Activated CD4-positive, alpha-beta T cell treated with anti-CD3 and anti-CD28 coated beads, Interleukin-2, amount 10 ng/mL, durations not matched to agents 24 days and 14 days (primary cell): ENCODE data around the gene BAK1. TPM values are rescaled to one million over a fixed set of nuclear protein-coding genes. Genes with fewer than 3 reads are reported as not detected.

Experiments
- DNase-seq: peaks from one replicate; pipeline ENCODE4 v3.0.0; 2022
- H3K27ac Mint-ChIP-seq: one replicate; pipeline ENCODE4 v1.8.0; 2022; ENCODE audit warnings: mild to moderate bottlenecking, mixed read lengths
- H3K27me3 Mint-ChIP-seq: one replicate; pipeline ENCODE4 v1.8.0; 2022; ENCODE audit warnings: mixed read lengths
- H3K36me3 Mint-ChIP-seq: one replicate; pipeline ENCODE4 v1.8.0; 2022; ENCODE audit warnings: low read depth, mild to moderate bottlenecking, mixed read lengths
- H3K4me1 Mint-ChIP-seq: one replicate; pipeline ENCODE4 v1.8.0; 2021; ENCODE audit warnings: mixed read lengths
- H3K4me3 Mint-ChIP-seq: one replicate; pipeline ENCODE4 v1.8.0; 2022; ENCODE audit warnings: mild to moderate bottlenecking, moderate library complexity, mixed read lengths
- H3K9me3 Mint-ChIP-seq: one replicate; pipeline ENCODE4 v1.8.0; 2021; ENCODE audit warnings: mixed read lengths
- intact Hi-C: fragments of 100-400 bp; cut with micrococcal nuclease; formaldehyde crosslinking; loops from one replicate; pipeline ENCODE4 v1.15.1; 2023
- total RNA-seq: library from RNA; stranded (reverse); gene quantifications from 2 replicates; pipeline ENCODE4 v1.2.3, GENCODE V29; 2022

BAK1 gene
- total RNA-seq, 1 donor from 2014 or later, result 54.7 TPM

DNA sequence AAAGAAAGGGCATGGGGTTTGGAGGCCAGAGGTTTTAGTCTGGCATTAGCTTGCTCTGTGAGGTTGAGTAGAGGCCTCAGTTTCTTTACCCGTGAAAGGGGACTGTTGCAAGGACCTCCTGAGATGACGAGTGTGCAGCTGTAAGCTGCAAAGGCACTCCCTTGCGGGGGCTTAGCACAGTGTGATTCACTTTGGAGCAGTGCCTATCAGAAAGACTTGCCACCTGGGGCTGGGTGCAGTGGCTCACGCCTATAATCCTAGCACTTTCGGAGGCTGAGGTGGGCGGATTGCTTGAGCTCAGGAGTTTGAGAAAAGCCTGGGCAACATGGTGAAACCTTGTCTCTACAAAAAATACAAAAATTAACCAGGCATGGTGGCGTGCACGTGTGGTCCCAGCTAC lies 7.5 kb upstream of the BAK1 start:
- H3K36me3 Mint-ChIP-seq, result no peaks in the 10 kb centered on the region
- no peak overlapping the region for H3K27ac Mint-ChIP-seq
- intact Hi-C loops, result loop anchor here (5.0 kb wide), 1 partner anchor 175 kb away; no protein-coding TSS in a partner anchor

DNA sequence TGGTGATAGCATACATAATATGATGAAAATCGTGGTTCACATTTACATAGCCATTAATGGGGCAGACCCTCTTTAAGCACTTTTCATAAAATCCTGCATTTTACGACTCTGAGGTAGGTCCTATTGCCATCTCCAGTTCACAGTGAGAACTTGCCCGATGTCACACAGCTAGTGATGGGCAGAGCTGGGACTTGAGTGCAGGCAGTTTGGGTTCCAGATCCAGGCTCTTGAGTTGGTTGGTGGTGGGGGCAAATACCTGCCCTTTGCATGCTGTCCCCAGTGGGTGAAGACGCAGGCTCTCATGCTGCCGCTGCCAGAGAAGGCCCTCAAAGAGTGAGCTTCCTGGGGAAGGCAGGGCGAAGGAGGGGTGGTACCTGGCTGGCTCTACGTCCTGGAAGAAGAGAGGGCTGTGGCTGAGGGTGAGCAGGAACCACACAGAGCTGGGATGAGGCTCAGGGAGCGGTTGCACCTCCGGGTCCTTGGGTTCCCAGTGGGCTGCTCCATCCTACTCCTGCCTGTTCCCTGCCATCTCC lies 6.1 kb upstream of the BAK1 start:
- Mint-ChIP-seq H3K9me3 (no peaks in the 10 kb centered on the region), H3K27me3 (no peaks in the 10 kb centered on the region), H3K27ac (peak overlapping the region; percentile 94), H3K4me1 (peaks cover 27% of the 10 kb centered on the region), H3K4me3 (peak overlapping the region; percentile 82), H3K36me3 (no peaks in the 10 kb centered on the region)
- intact Hi-C loops, result loop anchor here (5.0 kb wide), 1 partner anchor 176 kb away; no protein-coding TSS in a partner anchor
- no peak for DNase-seq

More for the DNA sequence above, 7.5 kb upstream of the BAK1 start:
- H3K9me3 Mint-ChIP-seq, result no peaks in the 10 kb centered on the region
- H3K4me1 Mint-ChIP-seq, result peaks cover 32% of the 10 kb centered on the region
- H3K4me3 Mint-ChIP-seq, result no peak overlapping the region
- H3K27me3 Mint-ChIP-seq, result no peaks in the 10 kb centered on the region
- DNase-seq, result no peak

DNA sequence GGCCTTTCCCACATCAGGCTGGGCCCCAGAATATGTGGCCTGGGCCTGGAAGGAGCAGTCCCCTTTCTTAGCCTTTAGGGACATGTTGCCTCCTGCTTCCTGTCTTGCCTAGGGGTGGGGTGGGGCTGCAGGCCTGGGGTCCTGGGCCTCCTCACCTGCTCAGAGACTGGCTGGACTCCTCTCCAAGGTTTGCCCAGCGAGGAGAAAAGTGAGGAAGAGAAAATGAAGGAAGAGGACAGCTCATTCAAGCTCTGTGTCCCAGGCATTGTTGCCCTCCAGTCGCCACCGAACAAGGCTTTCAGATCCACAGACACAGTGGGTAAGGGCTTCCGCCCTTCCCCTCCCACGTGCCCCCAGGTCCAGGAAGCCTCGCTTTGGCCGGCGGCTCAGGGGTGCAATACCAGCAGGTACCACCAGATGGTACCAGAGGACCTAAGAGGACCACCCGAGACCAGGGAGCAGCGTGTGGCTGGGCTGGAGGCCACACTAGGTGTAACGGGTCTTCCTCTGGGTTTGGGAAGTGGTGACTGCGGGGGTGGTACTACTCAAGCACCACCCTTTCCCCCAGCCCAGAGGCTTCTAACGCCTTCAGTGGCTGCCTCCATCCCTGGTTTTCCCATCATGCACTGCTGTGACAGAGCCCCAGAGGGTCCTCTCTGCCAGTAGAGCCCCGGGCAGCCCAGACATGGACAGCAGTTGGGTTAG lies 5.5 kb upstream of the BAK1 start:
- DNase-seq, result peak; percentile 97
- Mint-ChIP-seq H3K4me1 (peaks cover 25% of the 10 kb centered on the region), H3K9me3 (no peaks in the 10 kb centered on the region), H3K27me3 (no peaks in the 10 kb centered on the region), H3K4me3 (peak overlapping the region; percentile 82), H3K27ac (peak overlapping the region; percentile 94), H3K36me3 (no peaks in the 10 kb centered on the region)
- intact Hi-C loops, result loop anchor here (1.0 to 5.0 kb wide), 3 partner anchors 35 to 177 kb away; partner anchors contain the start of gene ITPR3

DNA sequence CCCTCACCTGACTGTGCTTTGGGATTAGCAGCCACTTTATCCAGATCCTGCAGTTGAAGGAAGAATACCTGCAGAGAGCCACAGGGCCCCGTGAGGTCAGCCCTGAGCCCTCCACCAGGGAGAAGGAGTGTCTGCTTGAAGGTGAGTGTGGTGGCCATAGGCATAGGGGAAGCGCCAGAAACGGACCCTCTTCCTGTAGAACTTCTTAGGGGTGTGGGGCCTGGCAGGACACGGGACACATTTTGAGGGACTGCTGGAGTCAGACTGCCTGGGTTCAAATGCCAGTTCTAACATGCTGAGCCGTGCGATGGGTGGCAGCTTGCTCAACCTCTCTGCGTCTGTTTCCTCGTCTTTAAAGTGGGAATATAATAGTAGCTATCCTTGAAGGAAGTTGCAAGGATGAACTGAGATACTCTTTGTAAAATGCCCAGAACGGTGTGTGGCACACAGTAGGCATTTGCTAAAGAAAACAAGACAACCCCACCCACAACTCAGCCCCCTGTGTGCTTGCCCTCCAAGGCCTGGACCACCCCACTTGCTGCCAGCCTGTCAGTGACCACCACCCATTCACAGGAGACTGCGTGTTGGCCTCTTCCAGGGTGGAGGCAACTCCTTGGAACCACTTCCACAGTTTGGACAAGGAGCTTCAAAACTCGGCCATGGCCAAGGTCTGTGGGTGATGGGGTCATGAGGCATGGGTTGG lies 4.8 kb upstream of the BAK1 start:
- H3K4me1 Mint-ChIP-seq, result peaks cover 28% of the 10 kb centered on the region
- no peaks in the 10 kb centered on the region for H3K27me3 Mint-ChIP-seq
- H3K36me3 Mint-ChIP-seq, result no peaks in the 10 kb centered on the region
- intact Hi-C loops, result loop anchor here (1.0 to 5.0 kb wide), 3 partner anchors 36 to 177 kb away; partner anchors contain the start of gene ITPR3
- H3K27ac Mint-ChIP-seq, result peak overlapping the region; percentile 94
- no peak for DNase-seq
- H3K9me3 Mint-ChIP-seq, result no peaks in the 10 kb centered on the region
- peak overlapping the region; percentile 82 for H3K4me3 Mint-ChIP-seq

DNA sequence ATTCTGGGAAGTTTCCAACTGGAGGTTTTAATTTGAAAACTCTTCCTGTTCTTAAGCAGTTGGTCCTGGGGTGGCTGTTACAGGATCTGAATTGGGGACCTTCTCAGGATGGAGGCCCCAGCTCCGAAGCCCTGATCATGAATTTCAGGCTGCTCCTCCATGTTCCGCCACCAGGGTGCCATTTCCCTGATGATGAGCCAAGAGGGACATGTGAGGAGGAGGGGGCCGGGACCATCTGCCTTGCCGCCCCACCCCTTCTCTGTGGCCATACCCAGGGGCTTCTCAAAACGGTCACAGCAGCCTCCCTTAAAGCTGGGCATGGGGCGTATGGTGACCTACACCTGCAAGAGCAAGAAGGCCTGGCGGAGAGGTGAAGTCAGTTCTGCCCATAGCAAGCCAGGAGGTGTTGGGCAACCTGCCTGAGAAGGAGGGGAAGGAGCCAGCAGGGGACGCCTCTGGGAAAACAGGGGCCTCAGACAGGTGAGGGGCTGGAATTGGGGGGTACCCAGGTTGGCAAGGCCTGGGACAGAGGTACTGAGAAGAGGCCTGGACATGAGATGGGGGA lies 3.6 kb upstream of the BAK1 start:
- H3K27ac Mint-ChIP-seq, result no peak overlapping the region
- DNase-seq, result no peak

DNA sequence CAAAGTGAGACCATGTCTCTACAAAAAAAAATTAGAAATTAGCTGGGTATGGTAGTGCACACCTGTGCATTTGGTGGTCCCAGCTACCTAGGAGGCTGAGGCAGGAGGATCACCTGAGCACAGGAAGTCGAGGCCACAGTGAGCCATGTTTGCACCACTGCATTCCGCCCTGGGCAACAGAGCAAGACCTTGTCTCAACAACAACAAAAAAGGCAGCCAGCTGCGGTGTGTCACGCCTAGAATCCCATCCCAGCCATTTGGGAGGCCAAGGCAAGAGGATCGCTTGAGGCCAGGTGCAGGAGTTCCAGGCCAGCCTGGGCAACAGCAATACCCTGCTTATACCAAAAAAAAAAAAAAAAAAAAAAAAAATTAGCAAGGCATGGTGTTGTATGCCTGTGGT lies 1.1 kb upstream of the BAK1 start:
- H3K4me1 Mint-ChIP-seq, result peaks cover 42% of the 10 kb centered on the region
- no peak overlapping the region for H3K4me3 Mint-ChIP-seq
- intact Hi-C loops, result no loop called here
- DNase-seq, result no peak
- H3K9me3 Mint-ChIP-seq, result no peaks in the 10 kb centered on the region
- H3K27ac Mint-ChIP-seq, result no peak overlapping the region
- H3K36me3 Mint-ChIP-seq, result peaks cover 17% of the 10 kb centered on the region
- H3K27me3 Mint-ChIP-seq, result no peaks in the 10 kb centered on the region

More for the DNA sequence above, 3.6 kb upstream of the BAK1 start:
- Mint-ChIP-seq H3K27me3 (no peaks in the 10 kb centered on the region), H3K9me3 (no peaks in the 10 kb centered on the region), H3K4me3 (no peak overlapping the region), H3K4me1 (peaks cover 28% of the 10 kb centered on the region), H3K36me3 (peaks cover 3% of the 10 kb centered on the region)
- intact Hi-C loops, result loop anchor here (2.0 kb wide), 1 partner anchor 37 kb away; the partner anchor contains the start of gene ITPR3

DNA sequence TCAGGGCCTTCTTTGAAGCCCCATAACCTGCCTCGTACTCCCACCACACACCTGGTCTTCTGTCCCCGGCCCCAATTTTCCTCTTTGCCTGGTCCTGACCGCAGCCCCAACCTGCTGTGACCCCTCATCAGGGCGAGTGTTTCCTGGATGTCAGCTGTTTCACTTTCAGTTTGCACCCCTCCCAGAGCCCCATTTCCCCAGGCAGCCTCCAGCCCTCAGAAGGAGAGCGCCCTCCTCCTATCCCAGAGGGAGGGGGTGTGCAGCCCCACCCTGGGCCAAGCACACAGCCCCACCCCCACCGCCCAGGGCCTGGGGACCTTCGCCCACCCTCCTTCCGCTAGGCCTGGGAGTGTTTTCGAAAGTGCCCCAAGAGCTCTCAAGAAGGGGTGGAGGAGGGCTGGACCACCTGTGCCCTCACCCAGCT lies 1.5 kb downstream of the BAK1 start:
- Mint-ChIP-seq H3K27ac (peak overlapping the region; percentile 92), H3K4me1 (peaks cover 35% of the 10 kb centered on the region), H3K36me3 (peaks cover 36% of the 10 kb centered on the region), H3K4me3 (peak overlapping the region; percentile 94), H3K9me3 (no peaks in the 10 kb centered on the region), H3K27me3 (no peaks in the 10 kb centered on the region)
- DNase-seq, result peak; percentile 91
- intact Hi-C loops, result loop anchor here (10.0 kb wide), 1 partner anchor 264 kb away; the partner anchor contains the start of genes TAPBP and ZBTB22

DNA sequence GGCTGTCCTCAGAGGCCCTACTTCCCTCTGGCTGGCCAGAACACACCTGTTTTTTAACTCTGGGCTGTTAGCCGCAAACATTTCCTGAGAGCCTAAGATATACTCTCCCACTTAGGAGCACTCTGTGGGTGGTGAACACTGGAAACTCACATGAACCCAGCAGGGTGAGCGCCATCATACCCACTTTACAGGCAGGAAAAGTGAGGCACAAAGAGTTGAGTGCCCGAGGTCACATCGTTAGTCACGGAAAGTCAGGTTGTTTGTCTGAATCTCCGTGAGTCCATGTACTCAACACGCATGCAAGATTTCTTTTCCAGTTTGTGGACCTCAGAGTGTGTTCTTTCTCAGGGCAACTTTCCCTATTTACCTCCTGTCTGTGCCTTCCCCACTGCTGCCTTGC lies 1.9 kb downstream of the BAK1 start:
- H3K36me3 Mint-ChIP-seq, result peaks cover 37% of the 10 kb centered on the region
- H3K27me3 Mint-ChIP-seq, result no peaks in the 10 kb centered on the region
- peak overlapping the region; percentile 94 for H3K4me3 Mint-ChIP-seq
- peaks cover 34% of the 10 kb centered on the region for H3K4me1 Mint-ChIP-seq
- no peak for DNase-seq
- intact Hi-C loops, result loop anchor here (10.0 kb wide), 1 partner anchor 263 kb away; the partner anchor contains the start of genes TAPBP and ZBTB22
- H3K27ac Mint-ChIP-seq, result peak overlapping the region; percentile 92
- H3K9me3 Mint-ChIP-seq, result no peaks in the 10 kb centered on the region

DNA sequence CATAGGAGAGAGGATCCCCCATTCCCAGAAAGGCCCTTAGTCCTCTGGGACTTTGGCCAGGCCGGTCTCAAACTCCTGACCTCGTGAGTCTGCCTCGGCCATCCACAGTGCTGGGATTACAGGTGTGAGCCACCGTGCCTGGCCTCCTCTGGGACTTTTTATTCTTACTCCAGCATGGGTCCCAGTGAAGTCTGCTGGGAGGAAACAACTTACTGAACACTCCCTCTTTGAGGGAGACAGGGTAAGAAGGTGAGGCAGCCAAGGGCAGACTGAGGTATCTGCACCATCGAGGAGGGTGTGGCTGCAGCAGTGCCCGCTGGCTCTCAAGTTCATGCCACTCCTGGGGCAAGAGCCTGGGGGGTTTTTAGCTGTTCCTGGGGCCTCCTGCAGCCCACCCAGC lies 2.4 kb downstream of the BAK1 start:
- intact Hi-C loops, result loop anchor here (10.0 kb wide), 1 partner anchor 263 kb away; the partner anchor contains the start of genes TAPBP and ZBTB22
- no peaks in the 10 kb centered on the region for H3K9me3 Mint-ChIP-seq
- no peak for DNase-seq
- peak overlapping the region; percentile 94 for H3K4me3 Mint-ChIP-seq
- no peaks in the 10 kb centered on the region for H3K27me3 Mint-ChIP-seq
- peaks cover 37% of the 10 kb centered on the region for H3K36me3 Mint-ChIP-seq
- peak overlapping the region; percentile 92 for H3K27ac Mint-ChIP-seq
- H3K4me1 Mint-ChIP-seq, result peaks cover 34% of the 10 kb centered on the region

DNA sequence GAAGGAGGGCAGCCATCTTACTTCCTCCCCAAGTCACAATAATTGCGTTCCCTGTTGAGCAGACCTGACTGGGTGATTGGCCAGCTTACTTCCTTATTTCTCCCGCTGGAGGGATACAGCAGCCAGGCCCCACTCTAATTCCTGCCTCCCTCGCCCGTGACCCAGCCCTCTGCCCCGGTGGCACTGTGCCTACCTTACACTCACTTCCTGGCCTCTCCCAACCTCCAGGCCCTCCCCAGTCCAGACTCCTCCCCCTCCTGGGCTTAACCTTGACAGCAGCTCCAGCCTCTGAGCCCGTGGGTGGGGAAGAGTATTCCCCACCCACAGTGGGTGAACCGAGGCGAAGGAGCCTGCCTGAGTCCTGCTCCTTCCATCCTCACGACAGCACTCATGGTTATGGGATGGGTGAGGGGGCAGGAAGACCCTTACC lies 3.0 kb downstream of the BAK1 start:
- no peak for DNase-seq
- no peaks in the 10 kb centered on the region for H3K9me3 Mint-ChIP-seq
- H3K36me3 Mint-ChIP-seq, result peaks cover 41% of the 10 kb centered on the region
- peak overlapping the region; percentile 92 for H3K27ac Mint-ChIP-seq
- H3K27me3 Mint-ChIP-seq, result no peaks in the 10 kb centered on the region
- intact Hi-C loops, result loop anchor here (10.0 kb wide), 1 partner anchor 262 kb away; the partner anchor contains the start of genes TAPBP and ZBTB22
- H3K4me3 Mint-ChIP-seq, result peak overlapping the region; percentile 94
- H3K4me1 Mint-ChIP-seq, result peaks cover 38% of the 10 kb centered on the region

DNA sequence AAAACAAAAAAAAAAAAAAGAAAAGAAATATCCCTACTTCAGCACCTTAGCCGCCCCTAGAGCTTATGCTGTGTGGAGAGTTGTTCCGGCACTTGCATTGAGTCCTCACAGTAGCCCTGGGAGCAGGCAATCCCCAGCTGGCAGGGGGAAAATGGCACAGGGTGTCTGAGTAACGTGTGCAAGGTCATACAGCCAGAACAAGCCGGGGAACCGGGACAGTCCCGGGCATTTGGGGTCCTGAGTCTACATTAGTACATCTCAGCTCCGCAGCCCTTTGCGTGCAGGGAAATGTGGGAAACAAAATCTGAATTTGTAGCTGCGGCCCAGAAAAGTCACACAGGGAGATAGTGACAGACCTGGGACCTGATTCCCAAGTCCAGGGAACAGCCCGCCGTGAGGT lies 3.4 kb downstream of the BAK1 start:
- Mint-ChIP-seq H3K4me3 (no peak overlapping the region), H3K36me3 (peaks cover 45% of the 10 kb centered on the region), H3K27ac (peak overlapping the region; percentile 65)

DNA sequence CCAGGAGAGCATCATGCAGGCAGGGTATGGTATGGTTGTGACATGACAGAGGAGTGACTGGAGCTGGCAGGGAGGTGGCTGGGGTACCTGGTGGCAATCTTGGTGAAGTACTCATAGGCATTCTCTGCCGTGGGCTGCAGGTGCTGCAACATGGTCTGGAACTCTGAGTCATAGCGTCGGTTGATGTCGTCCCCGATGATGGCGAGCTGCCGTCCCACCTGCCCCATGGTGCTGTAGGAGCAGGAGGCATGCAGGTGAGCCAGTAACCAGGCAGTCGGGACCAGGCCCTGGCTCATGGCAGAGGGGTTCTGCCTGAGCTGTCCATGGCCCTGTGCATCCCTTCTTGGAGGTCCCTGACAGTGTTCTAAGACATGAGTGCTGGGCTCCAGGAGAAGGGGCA lies 4.9 kb downstream of the BAK1 start:
- Mint-ChIP-seq H3K36me3 (peaks cover 54% of the 10 kb centered on the region), H3K27me3 (no peaks in the 10 kb centered on the region), H3K4me3 (no peak overlapping the region), H3K9me3 (no peaks in the 10 kb centered on the region), H3K27ac (no peak overlapping the region), H3K4me1 (peaks cover 54% of the 10 kb centered on the region)
- peak; percentile 55 for DNase-seq
- intact Hi-C loops, result loop anchor here (10.0 kb wide), 1 partner anchor 260 kb away; the partner anchor contains the start of genes TAPBP and ZBTB22

More for the DNA sequence above, 3.4 kb downstream of the BAK1 start:
- DNase-seq, result no peak
- Mint-ChIP-seq H3K27me3 (no peaks in the 10 kb centered on the region), H3K9me3 (no peaks in the 10 kb centered on the region), H3K4me1 (peaks cover 42% of the 10 kb centered on the region)
- intact Hi-C loops, result loop anchor here (10.0 kb wide), 1 partner anchor 262 kb away; the partner anchor contains the start of genes TAPBP and ZBTB22

DNA sequence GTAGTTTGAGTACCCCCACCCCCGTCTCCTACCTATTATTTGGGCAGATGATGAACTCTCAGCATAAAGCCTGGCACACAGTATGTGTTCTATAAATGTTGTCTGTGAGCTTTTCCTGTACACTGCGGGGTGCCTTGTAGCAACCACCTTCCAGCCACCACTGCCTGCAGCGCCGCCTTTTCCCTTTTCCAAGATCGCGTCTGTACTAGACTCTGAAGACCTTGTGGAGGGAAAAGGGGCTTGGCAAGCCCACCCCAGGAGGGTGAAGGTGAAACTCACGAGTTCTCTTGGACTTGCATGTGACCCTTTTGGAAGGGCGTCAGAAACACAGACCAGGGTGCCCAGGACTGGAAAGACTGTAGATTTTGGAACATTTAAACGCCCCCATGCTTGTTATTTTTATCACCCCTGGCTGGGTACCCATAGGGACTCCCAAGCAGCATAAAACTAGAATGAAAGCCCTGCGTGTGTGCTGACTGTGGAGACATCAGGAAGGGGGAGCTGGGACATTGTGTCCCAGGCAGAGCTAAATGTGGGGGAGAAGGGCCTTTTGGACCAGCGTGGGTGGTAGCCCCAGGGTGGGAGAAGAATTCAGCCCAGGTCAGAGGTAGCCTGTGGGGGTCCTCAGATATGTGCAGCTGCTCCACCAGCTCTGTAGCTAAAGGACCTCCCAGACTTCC lies 8.3 kb downstream of the BAK1 start:
- peaks cover 59% of the 10 kb centered on the region for H3K36me3 Mint-ChIP-seq
- H3K4me3 Mint-ChIP-seq, result peak overlapping the region; percentile 86
- no peaks in the 10 kb centered on the region for H3K9me3 Mint-ChIP-seq
- peak overlapping the region; percentile 99 for H3K27ac Mint-ChIP-seq
- intact Hi-C loops, result loop anchor here (1.0 to 10.0 kb wide), 6 partner anchors 9 to 257 kb away; partner anchors contain the start of genes BAK1, CUTA, TAPBP and ZBTB22
- no peaks in the 10 kb centered on the region for H3K27me3 Mint-ChIP-seq
- H3K4me1 Mint-ChIP-seq, result peaks cover 52% of the 10 kb centered on the region
- no peak for DNase-seq
